ENCODE results near the gene UBE3A.
"Not testable (repeated sequence)": the region's sequence is repeated elsewhere in the genome, so short reads cannot be mapped to it uniquely, and the experiment has no call there.

Gene UBE3A

GRCh38 chr15:25415217-25415616 lies 23.6 kb downstream of the UBE3A start:
- Histone ChIP-seq H2BK15ac (ENCODE audit: low read depth, poor library complexity, severe bottlenecking) (no peak overlapping the region), H4K91ac (ENCODE audit: low read length) (no peak overlapping the region), H3K4me2 (ENCODE audit: low read length, poor library complexity, severe bottlenecking) (no peak overlapping the region), H2BK5ac (ENCODE audit: low read depth, low read length, poor library complexity, severe bottlenecking) (no peak overlapping the region), H2AK5ac (ENCODE audit: low read length, severe bottlenecking) (no peak overlapping the region), H4K8ac (ENCODE audit: low read length) (no peak overlapping the region), H3K14ac (ENCODE audit: low read length in 2 of 2) (no peak overlapping the region), H3K4me1 (ENCODE audit: control insufficient read depth, insufficient read depth, low read depth, low read length) (no peaks in the 10 kb centered on the region), H3K79me1 (replicated peaks; ENCODE audit: low read length, poor library complexity, severe bottlenecking) (peaks cover 2% of the 10 kb centered on the region), H3K4me3 (ENCODE audit: insufficient read depth in 1 of 2, low read depth in 1 of 2, low read length in 2 of 2) (no peak overlapping the region), H3K23ac (ENCODE audit: low read length in 2 of 2) (no peak overlapping the region), H3K27ac (ENCODE audit: low read length, poor library complexity, severe bottlenecking) (no peak overlapping the region), H3K18ac (ENCODE audit: low read depth in 1 of 2, low read length in 2 of 2) (no peak overlapping the region), H3K27me3 (ENCODE audit: control insufficient read depth in 1 of 2, insufficient read depth in 1 of 2, low read length in 2 of 2) (no peaks in the 10 kb centered on the region), H3K4ac (ENCODE audit: low read depth in 1 of 2, low read length in 2 of 2) (no peak overlapping the region), H3K36me3 (ENCODE audit: control insufficient read depth in 1 of 2, insufficient read depth in 2 of 2, low read depth in 1 of 2, low read length in 2 of 2) (peaks cover 0 to 9% of the 10 kb centered on the region in 2 experiments), H2AFZ (ENCODE audit: low read depth, low read length) (no peak overlapping the region), H2BK120ac (ENCODE audit: low read depth, low read length) (no peak overlapping the region), H2BK12ac (ENCODE audit: low read length in 2 of 2) (no peak overlapping the region), H3K9ac (ENCODE audit: low read length) (no peak overlapping the region), H3K9me3 (ENCODE audit: control insufficient read depth, low read length) (peaks cover 9% of the 10 kb centered on the region)
- 100% methylated on average over 1 of the region's 1 CpG for WGBS
- no peak for DNase-seq

- H3K27ac ChIP-seq (ENCODE audit: low read length, poor library complexity, severe bottlenecking): no peak overlapping the region
- H2BK15ac ChIP-seq (ENCODE audit: low read depth, poor library complexity, severe bottlenecking): no peak overlapping the region
- no peak overlapping the region for H2AK5ac ChIP-seq (ENCODE audit: low read length, severe bottlenecking)
- H4K8ac ChIP-seq (ENCODE audit: low read length): no peak overlapping the region
- H3K23ac ChIP-seq (ENCODE audit: low read length in 2 of 2): no peak overlapping the region
- no peaks in the 10 kb centered on the region for H3K4me1 ChIP-seq (ENCODE audit: control insufficient read depth, insufficient read depth, low read depth, low read length)
- H3K27me3 ChIP-seq (ENCODE audit: control insufficient read depth in 1 of 2, insufficient read depth in 1 of 2, low read length in 2 of 2): no peaks in the 10 kb centered on the region
- no peak overlapping the region for H3K9ac ChIP-seq (ENCODE audit: low read length)
- no peak overlapping the region for H2BK12ac ChIP-seq (ENCODE audit: low read length in 2 of 2)
- H3K9me3 ChIP-seq (ENCODE audit: control insufficient read depth, low read length): no peaks in the 10 kb centered on the region
- no peak overlapping the region for H3K18ac ChIP-seq (ENCODE audit: low read depth in 1 of 2, low read length in 2 of 2)
- H3K4me2 ChIP-seq (ENCODE audit: low read length, poor library complexity, severe bottlenecking): no peak overlapping the region
- H3K4me3 ChIP-seq (ENCODE audit: insufficient read depth in 1 of 2, low read depth in 1 of 2, low read length in 2 of 2): no peak overlapping the region
- H2BK120ac ChIP-seq (ENCODE audit: low read depth, low read length): no peak overlapping the region
- H3K4ac ChIP-seq (ENCODE audit: low read depth in 1 of 2, low read length in 2 of 2): no peak overlapping the region
- DNase-seq: peak; percentile 84
- H2AFZ ChIP-seq (ENCODE audit: low read depth, low read length): no peak overlapping the region
- H3K14ac ChIP-seq (ENCODE audit: low read length in 2 of 2): no peak overlapping the region
- H2BK5ac ChIP-seq (ENCODE audit: low read depth, low read length, poor library complexity, severe bottlenecking): no peak overlapping the region
- H4K91ac ChIP-seq (ENCODE audit: low read length): no peak overlapping the region
- WGBS: 100% methylated on average over 1 of the region's 2 CpGs
- peaks cover 8% of the 10 kb centered on the region for H3K79me1 ChIP-seq (replicated peaks; ENCODE audit: low read length, poor library complexity, severe bottlenecking)
- peaks cover 3 to 9% of the 10 kb centered on the region in 2 experiments for H3K36me3 ChIP-seq (ENCODE audit: control insufficient read depth in 1 of 2, insufficient read depth in 2 of 2, low read depth in 1 of 2, low read length in 2 of 2)
Measured at GRCh38 chr15:25410649-25411048, 28.2 kb downstream of the UBE3A start.

GRCh38 chr15:25409731-25410130 lies 29.1 kb downstream of the UBE3A start:
- H2BK15ac ChIP-seq (ENCODE audit: low read depth, poor library complexity, severe bottlenecking); H3K27ac ChIP-seq (ENCODE audit: low read length, poor library complexity, severe bottlenecking); H3K79me1 ChIP-seq (replicated peaks; ENCODE audit: low read length, poor library complexity, severe bottlenecking); H3K4me1 ChIP-seq (ENCODE audit: control insufficient read depth, insufficient read depth, low read depth, low read length); H2BK5ac ChIP-seq (ENCODE audit: low read depth, low read length, poor library complexity, severe bottlenecking); H3K9me3 ChIP-seq (ENCODE audit: control insufficient read depth, low read length); H2BK120ac ChIP-seq (ENCODE audit: low read depth, low read length); H3K4me3 ChIP-seq (ENCODE audit: insufficient read depth in 1 of 2, low read depth in 1 of 2, low read length in 2 of 2); H4K91ac ChIP-seq (ENCODE audit: low read length); H2BK12ac ChIP-seq (ENCODE audit: low read length in 2 of 2); H3K14ac ChIP-seq (ENCODE audit: low read length in 2 of 2); H3K18ac ChIP-seq (ENCODE audit: low read depth in 1 of 2, low read length in 2 of 2); H2AFZ ChIP-seq (ENCODE audit: low read depth, low read length); H3K9ac ChIP-seq (ENCODE audit: low read length); H3K4ac ChIP-seq (ENCODE audit: low read depth in 1 of 2, low read length in 2 of 2); H4K8ac ChIP-seq (ENCODE audit: low read length); H2AK5ac ChIP-seq (ENCODE audit: low read length, severe bottlenecking); H3K23ac ChIP-seq (ENCODE audit: low read length in 2 of 2); H3K27me3 ChIP-seq (ENCODE audit: control insufficient read depth in 1 of 2, insufficient read depth in 1 of 2, low read length in 2 of 2); DNase-seq; H3K4me2 ChIP-seq (ENCODE audit: low read length, poor library complexity, severe bottlenecking): not testable (repeated sequence)
- H3K36me3 ChIP-seq (ENCODE audit: control insufficient read depth in 1 of 2, insufficient read depth in 2 of 2, low read depth in 1 of 2, low read length in 2 of 2): peaks cover 3 to 16% of the 10 kb centered on the region in 2 experiments
- 89% methylated on average over 3 of the region's 4 CpGs for WGBS

- no peak overlapping the region for H2BK15ac ChIP-seq (ENCODE audit: low read depth, poor library complexity, severe bottlenecking)
- no peak overlapping the region for H2AK5ac ChIP-seq (ENCODE audit: low read length, severe bottlenecking)
- no peak overlapping the region for H3K18ac ChIP-seq (ENCODE audit: low read depth in 1 of 2, low read length in 2 of 2)
- no peaks in the 10 kb centered on the region for H3K4me1 ChIP-seq (ENCODE audit: control insufficient read depth, insufficient read depth, low read depth, low read length)
- no peak overlapping the region for H2BK12ac ChIP-seq (ENCODE audit: low read length in 2 of 2)
- H2BK5ac ChIP-seq (ENCODE audit: low read depth, low read length, poor library complexity, severe bottlenecking): no peak overlapping the region
- H3K79me1 ChIP-seq (replicated peaks; ENCODE audit: low read length, poor library complexity, severe bottlenecking): peaks cover 8% of the 10 kb centered on the region
- no peaks in the 10 kb centered on the region for H3K27me3 ChIP-seq (ENCODE audit: control insufficient read depth in 1 of 2, insufficient read depth in 1 of 2, low read length in 2 of 2)
- no peak overlapping the region for H3K4me2 ChIP-seq (ENCODE audit: low read length, poor library complexity, severe bottlenecking)
- no peak overlapping the region for H4K8ac ChIP-seq (ENCODE audit: low read length)
- no peaks in the 10 kb centered on the region for H3K9me3 ChIP-seq (ENCODE audit: control insufficient read depth, low read length)
- H3K4me3 ChIP-seq (ENCODE audit: insufficient read depth in 1 of 2, low read depth in 1 of 2, low read length in 2 of 2): no peak overlapping the region
- no peak overlapping the region for H4K91ac ChIP-seq (ENCODE audit: low read length)
- no peak overlapping the region for H3K9ac ChIP-seq (ENCODE audit: low read length)
- WGBS: 100% methylated on average over 1 of the region's 2 CpGs
- no peak overlapping the region for H2BK120ac ChIP-seq (ENCODE audit: low read depth, low read length)
- H3K27ac ChIP-seq (ENCODE audit: low read length, poor library complexity, severe bottlenecking): no peak overlapping the region
- no peak for DNase-seq
- H2AFZ ChIP-seq (ENCODE audit: low read depth, low read length): no peak overlapping the region
- H3K23ac ChIP-seq (ENCODE audit: low read length in 2 of 2): no peak overlapping the region
- peaks cover 3 to 24% of the 10 kb centered on the region in 2 experiments for H3K36me3 ChIP-seq (ENCODE audit: control insufficient read depth in 1 of 2, insufficient read depth in 2 of 2, low read depth in 1 of 2, low read length in 2 of 2)
- no peak overlapping the region for H3K4ac ChIP-seq (ENCODE audit: low read depth in 1 of 2, low read length in 2 of 2)
- H3K14ac ChIP-seq (ENCODE audit: low read length in 2 of 2): no peak overlapping the region
Measured at GRCh38 chr15:25408929-25409328, 29.9 kb downstream of the UBE3A start.

All from mesenchymal stem cell (in vitro differentiated cells and primary cell).